SIG-M5 treated with dmso at 0.1 percent for 504 hours (cell line): ENCODE data around the gene HTR5A.
"Not testable (repeated sequence)": the region's sequence is repeated elsewhere in the genome, so short reads cannot be mapped to it uniquely, and the experiment has no call there.

ENCODE experiments used
- DNase-seq: peaks from one replicate; lab custom pipeline; 2025; ENCODE audit not compliant: unreplicated experiment; lab: John Stamatoyannopoulos, UW

The HTR5A gene

GRCh38 chr7:155069992-155070751, at the start of gene HTR5A:
Gene HTR5A, plus strand, starts transcription at chr7:155070324. Its CDS starts 576 bp downstream, at chr7:155070900.
- DNase-seq: peak; percentile 73

- DNase-seq: no peak
Measured at GRCh38 chr7:155020996-155021395, 49.1 kb upstream of the HTR5A start.

- DNase-seq: no peak
Measured at GRCh38 chr7:155021699-155022145, 48.4 kb upstream of the HTR5A start.

- DNase-seq: no peak
Measured at GRCh38 chr7:155027879-155028278, 42.2 kb upstream of the HTR5A start.

- DNase-seq: no peak
Measured at GRCh38 chr7:155032978-155033377, 37.1 kb upstream of the HTR5A start.

- not testable (repeated sequence) for DNase-seq
Measured at GRCh38 chr7:155034495-155034894, 35.6 kb upstream of the HTR5A start.

- no peak for DNase-seq
Measured at GRCh38 chr7:155038335-155038734, 31.8 kb upstream of the HTR5A start.

- DNase-seq: no peak
Measured at GRCh38 chr7:155043756-155044155, 26.4 kb upstream of the HTR5A start.

- DNase-seq: no peak
Measured at GRCh38 chr7:155048006-155048405, 22.1 kb upstream of the HTR5A start.

GRCh38 chr7:155051355-155051754, 18.8 kb upstream of the HTR5A start:
- no peak for DNase-seq

- no peak for DNase-seq
Measured at GRCh38 chr7:155053002-155053401, 17.1 kb upstream of the HTR5A start.

GRCh38 chr7:155054761-155055160, 15.4 kb upstream of the HTR5A start:
- no peak for DNase-seq

- DNase-seq: no peak
Measured at GRCh38 chr7:155057076-155057475, 13.0 kb upstream of the HTR5A start.

GRCh38 chr7:155058896-155059295, 11.2 kb upstream of the HTR5A start:
- no peak for DNase-seq

GRCh38 chr7:155059703-155060102, 10.4 kb upstream of the HTR5A start:
- DNase-seq: no peak

GRCh38 chr7:155062411-155062810, 7.7 kb upstream of the HTR5A start:
- no peak for DNase-seq

- no peak for DNase-seq
Measured at GRCh38 chr7:155064186-155064585, 5.9 kb upstream of the HTR5A start.

GRCh38 chr7:155066417-155066950, 3.6 kb upstream of the HTR5A start:
- no peak for DNase-seq

- DNase-seq: no peak
Measured at GRCh38 chr7:155071121-155071651, 1.1 kb downstream of the HTR5A start.

GRCh38 chr7:155071916-155072571, 1.9 kb downstream of the HTR5A start:
- no peak for DNase-seq

GRCh38 chr7:155073922-155074321, 3.8 kb downstream of the HTR5A start:
- DNase-seq: no peak

GRCh38 chr7:155084021-155084420, 13.9 kb downstream of the HTR5A start:
- DNase-seq: no peak
